HL-60 (cell line): ENCODE measurements around the gene TRIO.

Source experiments
- DNase-seq, 2 experiments: peaks; one replicate each; pipeline ENCODE4 v3.0.0-alpha.2; 2010 to 2020; ENCODE audit warnings: low read depth in 1 of 2, low spot score in 1 of 2
- H3K27ac ChIP-seq: fragments of 250-450 bp; sonication (Bioruptor Pico); replicated peaks from 2 replicates; pipeline ENCODE4 v1.5.1; 2020; ENCODE audit warnings: mild to moderate bottlenecking, moderate library complexity
- H3K27me3 ChIP-seq: fragments of 250-450 bp; sonication (Bioruptor Pico); 2 replicates; pipeline ENCODE4 v1.5.1; 2021; ENCODE audit warnings: mild to moderate bottlenecking, moderate library complexity; ENCODE audit not compliant: insufficient read depth, poor library complexity, severe bottlenecking
- H3K4me3 ChIP-seq: replicated peaks from 2 replicates; pipeline ENCODE4 v1.5.1; 2011; ENCODE audit warnings: mild to moderate bottlenecking, control low read depth, low read length; ENCODE audit not compliant: insufficient read depth
- CTCF ChIP-seq: IDR thresholded peaks from one replicate; pipeline ENCODE4 v1.5.1; 2011; ENCODE audit warnings: low read length, control low read depth, inconsistent platforms; ENCODE audit not compliant: insufficient read depth
- GABPA ChIP-seq: IDR thresholded peaks from 2 replicates; pipeline ENCODE4 v1.6.1; 2012; ENCODE audit warnings: low read depth
- POLR2AphosphoS5 ChIP-seq: IDR thresholded peaks from 2 replicates; pipeline ENCODE4 v1.6.1; 2012; ENCODE audit warnings: low read depth
- REST ChIP-seq: IDR thresholded peaks from 2 replicates; pipeline ENCODE4 v1.6.1; 2012; ENCODE audit warnings: low read depth; ENCODE audit not compliant: insufficient replicate concordance
- SPI1 ChIP-seq: IDR thresholded peaks from 2 replicates; pipeline ENCODE4 v1.6.1; 2012; ENCODE audit warnings: low read depth, mild to moderate bottlenecking, borderline replicate concordance

TRIO gene

GRCh38 chr5:14414656-14415023, 271.5 kb downstream of the TRIO start:
- DNase-seq: no peak
- TF ChIP-seq POLR2AphosphoS5: no peak
- TF ChIP-seq CTCF: no peak
- TF ChIP-seq SPI1: no peak
- no peak for TF ChIP-seq REST
- TF ChIP-seq GABPA: no peak
- H3K27ac ChIP-seq: no peak overlapping the region
- H3K27me3 ChIP-seq: no peaks in the 10 kb centered on the region
- no peak overlapping the region for H3K4me3 ChIP-seq

DNA sequence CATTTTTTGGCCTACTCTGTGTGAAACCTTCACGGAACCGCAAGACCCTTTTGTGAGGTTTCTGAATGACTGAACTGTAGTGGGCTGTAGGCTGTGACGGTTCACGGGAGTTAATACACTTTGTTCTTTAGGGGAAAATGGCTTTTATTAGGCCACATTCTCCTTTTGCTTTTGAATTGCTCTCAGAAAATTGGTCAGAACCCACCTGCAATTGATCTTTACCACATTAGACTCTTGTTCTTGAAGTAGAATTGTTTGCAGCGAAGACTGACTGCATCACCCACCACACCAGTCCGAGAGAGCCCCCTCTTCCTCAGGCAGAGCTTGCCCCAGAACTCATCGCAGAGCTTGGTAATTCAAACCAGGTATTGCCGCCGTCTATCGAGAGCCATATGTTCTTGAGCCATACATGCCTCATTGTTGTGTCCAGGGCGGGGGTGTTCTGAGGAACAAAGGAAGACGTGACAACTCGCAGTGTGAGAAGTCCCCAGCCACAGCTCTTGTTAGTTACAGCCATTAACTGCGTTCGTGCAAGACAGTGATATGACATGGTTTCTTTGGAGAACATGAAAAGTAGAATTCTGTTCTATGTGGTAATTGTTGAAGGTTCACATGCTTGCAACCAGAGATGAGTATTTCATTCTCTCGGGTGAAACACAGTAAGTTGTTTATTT, 272.0 kb downstream of the TRIO start:
- Histone ChIP-seq H3K4me3 (no peak overlapping the region), H3K27me3 (no peaks in the 10 kb centered on the region), H3K27ac (no peak overlapping the region)
- TF ChIP-seq GABPA: no peak
- no peak for TF ChIP-seq POLR2AphosphoS5
- no peak for TF ChIP-seq CTCF
- TF ChIP-seq REST: no peak
- TF ChIP-seq SPI1: no peak
- DNase-seq: no peak

- Histone ChIP-seq H3K27ac (no peak overlapping the region), H3K27me3 (no peaks in the 10 kb centered on the region), H3K4me3 (no peak overlapping the region)
- no peak for TF ChIP-seq CTCF
- no peak for TF ChIP-seq GABPA
- no peak for TF ChIP-seq SPI1
- no peak for TF ChIP-seq POLR2AphosphoS5
- TF ChIP-seq REST: no peak
- no peak for DNase-seq
These were observed 272.5 kb downstream of the TRIO start for GRCh38 chr5:14415698-14416074.
